NOMO-1 (cell line): ENCODE data around the gene ANKRD44.

Source experiments
- DNase-seq, 2 experiments: peaks; one replicate each; lab custom pipeline; 2025; ENCODE audit not compliant: unreplicated experiment in 2 of 2; lab: John Stamatoyannopoulos, UW

Gene ANKRD44

GRCh38 chr2:197158591-197159550 is 151.7 kb downstream of the ANKRD44 start:
- no peak for DNase-seq

GRCh38 chr2:197157879-197158537 is 152.6 kb downstream of the ANKRD44 start:
- DNase-seq, result no peak

GRCh38 chr2:197156771-197157170 is 153.8 kb downstream of the ANKRD44 start:
- no peak for DNase-seq

DNA sequence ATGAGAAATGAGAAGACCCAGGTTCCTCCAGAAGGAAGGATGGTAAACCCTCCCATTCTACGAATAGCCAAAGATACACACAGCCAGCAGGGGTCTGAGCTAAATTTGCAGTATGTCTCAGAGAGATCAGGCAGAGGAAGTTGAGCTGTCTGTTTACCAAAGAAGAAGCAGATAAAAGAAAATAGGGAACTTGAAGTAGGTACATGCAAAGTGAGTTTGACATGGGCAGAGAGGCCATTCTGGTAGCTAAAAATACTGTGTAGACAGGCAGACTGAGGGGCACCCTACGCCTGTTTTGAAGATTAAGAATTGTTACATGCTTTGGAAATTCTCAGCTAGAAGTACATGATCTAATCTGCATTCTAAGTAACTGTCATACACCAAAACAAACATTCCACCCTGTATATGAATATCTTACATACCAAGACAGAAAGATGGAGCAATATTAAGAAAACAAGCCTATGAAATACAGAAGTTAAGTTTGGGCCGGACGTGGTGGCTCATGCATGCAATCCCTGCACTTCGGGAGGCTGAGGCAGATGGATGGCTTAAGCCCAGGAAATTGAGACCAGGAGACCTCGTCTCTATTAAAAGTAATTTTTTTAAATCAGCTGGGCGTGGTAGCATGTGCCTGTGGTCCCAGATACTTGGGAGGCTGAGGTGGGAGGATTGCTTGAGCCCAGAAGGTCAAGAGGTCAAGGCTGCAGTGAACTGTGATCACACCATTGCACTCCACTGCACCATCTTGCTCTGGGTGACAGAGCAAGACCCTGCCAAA is 157.9 kb downstream of the ANKRD44 start:
- peak; percentile 78 to 95 for DNase-seq

- no peak for DNase-seq
Measured at GRCh38 chr2:197149546-197149945, 161.0 kb downstream of the ANKRD44 start.

DNA sequence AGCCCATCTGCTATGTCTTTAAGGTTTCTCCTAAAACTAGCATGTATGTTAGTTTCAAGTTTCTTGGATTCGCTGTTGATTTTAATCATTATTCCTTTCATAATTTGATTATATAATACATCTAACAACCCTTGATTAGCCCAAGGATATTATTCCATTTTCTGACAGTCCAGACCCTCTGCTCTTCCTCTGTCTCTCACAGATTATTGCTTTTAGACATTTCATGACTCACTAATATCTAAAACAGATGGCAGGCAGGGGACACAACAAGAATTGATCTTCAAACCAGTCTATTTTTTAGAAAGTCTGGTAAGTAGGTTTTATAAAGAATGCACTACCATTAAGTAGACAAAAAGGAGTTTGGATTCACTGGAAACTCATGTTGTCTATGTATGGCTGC is 162.2 kb downstream of the ANKRD44 start:
- DNase-seq, result no peak

DNA sequence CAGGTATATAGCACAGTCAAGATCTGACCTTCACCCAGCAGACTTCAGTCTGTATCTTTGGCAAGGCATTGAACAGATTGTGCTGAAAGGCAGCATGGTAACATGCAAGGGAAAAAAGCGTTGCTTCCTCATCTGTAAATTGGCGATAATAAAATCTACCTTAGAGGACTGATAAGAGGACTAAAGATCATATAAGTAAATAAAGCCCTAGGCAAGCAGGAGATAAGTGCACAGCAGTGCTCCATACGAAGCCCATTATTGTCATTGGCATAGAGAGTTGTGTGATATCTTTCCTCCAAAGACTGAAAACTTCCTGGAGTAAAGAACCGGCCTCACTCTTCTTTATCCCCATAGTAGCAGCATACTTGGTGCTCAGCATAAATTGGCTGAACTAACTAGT is 162.6 kb downstream of the ANKRD44 start:
- no peak for DNase-seq

- no peak for DNase-seq
Measured at GRCh38 chr2:197146995-197147394, 163.6 kb downstream of the ANKRD44 start.

GRCh38 chr2:197145471-197146056 is 165.0 kb downstream of the ANKRD44 start:
- peak; percentile 75 to 99 for DNase-seq

- DNase-seq, result no peak
Measured at GRCh38 chr2:197144183-197144582, 166.4 kb downstream of the ANKRD44 start.

GRCh38 chr2:197141702-197142473 is 168.7 kb downstream of the ANKRD44 start:
- DNase-seq, result peak in 1 of 2 experiments; percentile 6

GRCh38 chr2:197140045-197140444 is 170.5 kb downstream of the ANKRD44 start:
- no peak for DNase-seq

DNA sequence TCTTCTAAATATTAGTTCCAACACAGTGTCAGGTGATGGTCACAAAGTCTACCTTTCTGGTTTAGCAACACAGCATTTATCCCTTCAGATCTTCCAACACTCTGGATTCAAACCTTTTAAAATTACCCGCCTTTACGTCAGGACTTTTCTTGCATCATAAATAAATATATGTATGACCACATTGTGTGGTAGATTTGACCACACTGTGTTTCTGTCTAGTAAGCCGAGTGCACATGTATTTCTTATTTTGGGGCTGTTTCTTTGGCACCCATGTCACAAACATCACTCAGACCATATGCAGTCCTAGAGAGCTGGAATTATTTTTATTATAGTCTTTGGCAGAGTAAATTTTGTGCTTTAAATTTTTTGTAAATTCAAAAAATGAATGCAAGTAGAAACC is 172.1 kb downstream of the ANKRD44 start:
- DNase-seq, result peak; percentile 3 to 49

DNA sequence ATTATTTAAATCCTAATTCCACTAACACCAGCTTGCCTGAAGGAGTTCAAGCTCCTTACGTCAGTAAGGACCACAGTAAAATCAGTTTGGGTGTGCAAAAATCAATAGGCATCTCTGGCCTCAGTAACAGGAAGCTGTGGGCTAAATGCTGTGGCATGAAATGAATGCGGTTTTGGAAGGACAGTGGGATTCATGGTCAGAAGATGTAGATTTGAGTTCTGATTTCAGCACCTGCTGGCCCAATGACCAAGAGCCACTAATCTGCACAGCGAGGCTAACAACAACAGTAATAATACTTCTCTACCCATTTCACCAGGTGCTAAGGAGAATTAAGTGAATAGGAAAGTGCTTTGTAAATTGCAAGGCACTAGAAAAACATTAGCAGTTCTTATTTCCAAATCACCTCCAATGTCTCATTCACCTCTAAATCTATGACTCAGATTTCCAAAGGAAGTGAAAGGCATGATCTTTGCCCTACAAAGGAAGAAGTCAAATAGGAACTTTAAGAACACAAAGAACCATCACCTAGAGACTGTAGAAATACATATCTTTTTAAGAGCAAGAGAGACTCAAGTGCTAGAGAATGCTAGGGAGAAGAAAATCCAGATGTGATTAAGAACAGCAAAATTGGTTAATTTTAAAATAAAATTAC is 172.6 kb downstream of the ANKRD44 start:
- peak; percentile 46 to 78 for DNase-seq

GRCh38 chr2:197137231-197137630 is 173.3 kb downstream of the ANKRD44 start:
- peak in 1 of 2 experiments; percentile 4 for DNase-seq

GRCh38 chr2:197136452-197136851 is 174.1 kb downstream of the ANKRD44 start:
- no peak for DNase-seq

DNA sequence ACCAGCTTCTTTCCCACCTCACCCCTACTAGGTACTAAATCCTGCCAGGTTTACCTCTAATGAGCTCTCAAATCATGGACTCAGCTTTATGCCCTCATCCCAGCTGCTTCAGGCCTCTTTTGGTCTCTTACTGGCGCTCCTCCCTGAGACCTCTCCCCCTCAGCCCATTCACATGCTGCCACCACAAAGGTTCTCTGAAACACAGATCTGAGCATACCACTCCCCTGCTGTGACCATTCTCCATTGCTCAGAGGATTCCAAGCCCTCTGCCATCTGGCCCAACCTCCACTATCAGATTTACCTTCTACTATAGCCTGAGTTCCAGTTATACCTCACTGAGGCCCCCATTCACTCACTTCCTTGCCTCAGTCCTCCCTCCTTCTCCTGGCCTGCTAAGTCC is 174.8 kb downstream of the ANKRD44 start:
- DNase-seq, result no peak

DNA sequence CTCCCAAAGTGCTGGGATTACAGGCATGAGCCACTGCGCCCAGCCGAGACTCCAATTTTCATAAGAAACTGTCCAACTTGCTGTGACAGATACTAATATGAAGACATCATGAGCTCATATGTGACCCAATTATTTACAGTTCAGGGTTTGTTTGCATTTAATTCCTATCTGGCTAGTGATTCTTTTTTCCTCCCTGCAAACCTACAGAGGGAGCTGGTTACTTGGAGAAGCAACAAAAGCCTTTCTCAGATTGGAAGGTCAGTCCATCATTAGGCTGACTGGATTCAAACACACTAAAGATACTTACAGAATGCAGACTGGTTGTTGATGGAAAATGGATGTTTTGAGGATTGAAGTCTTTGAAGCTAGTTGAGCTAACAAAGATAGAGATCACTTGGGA is 176.4 kb downstream of the ANKRD44 start:
- no peak for DNase-seq

- DNase-seq, result no peak
Measured at GRCh38 chr2:197131558-197131855, 179.1 kb downstream of the ANKRD44 start.

GRCh38 chr2:197130318-197130717 is 180.3 kb downstream of the ANKRD44 start:
- no peak for DNase-seq
